SK-N-SH (cell line): ENCODE results near the gene AADAT. TPM values are rescaled to one million over a fixed set of nuclear protein-coding genes. Genes with fewer than 3 reads are reported as not detected.

Experiments used
- CTCF ChIA-PET: fragments of 300-600, 350-600 bp; formaldehyde crosslinking; extraction: SDS; loops from one replicate; lab custom pipeline; 2021; lab: Yijun Ruan, JAX
- POLR2A ChIA-PET: fragments of 350-600 bp; sonication (Branson Sonifier 250); formaldehyde crosslinking; extraction: SDS; loops from one replicate; lab custom pipeline; 2020; ENCODE audit warnings: antibody characterized with exemption, inconsistent platforms; lab: Yijun Ruan, JAX
- DNase-seq: peaks from one replicate; pipeline ENCODE4 v3.0.0; 2012
- H2AFZ ChIP-seq: fragments of 200-600 bp; sonication (generic); 2 replicates; pipeline ENCODE4 v1.8.1; 2016; ENCODE audit warnings: antibody characterized with exemption, mild to moderate bottlenecking, low read depth
- H3F3A ChIP-seq: fragments of 200-600 bp; sonication (generic); replicated peaks from 2 replicates; pipeline ENCODE3; 2016; ENCODE audit warnings: antibody characterized with exemption, mild to moderate bottlenecking; ENCODE audit not compliant: insufficient read depth
- H3K27ac ChIP-seq, 2 experiments: fragments of 200-500 bp in 1 of 2; fragments of 200-600 bp in 1 of 2; sonication (Bioruptor generic) in 1 of 2; sonication (generic), shearing (Covaris generic) in 1 of 2; 2 replicates each; pipeline versions ENCODE4 v1.5.1 to v1.6.1; 2014 to 2016; ENCODE audit warnings: low read depth in 2 of 2, inconsistent platforms in 1 of 2, low read length in 1 of 2, mild to moderate bottlenecking in 1 of 2, mixed read lengths in 1 of 2
- H3K27me3 ChIP-seq: fragments of 200-600 bp; sonication (generic), shearing (Covaris generic); 2 replicates; pipeline ENCODE4 v1.6.1; 2016; ENCODE audit warnings: mixed run types; ENCODE audit not compliant: insufficient read depth
- H3K36me3 ChIP-seq, 2 experiments: fragments of 200-500 bp in 1 of 2; fragments of 200-600 bp in 1 of 2; sonication (Bioruptor generic) in 1 of 2; sonication (generic) in 1 of 2; replicated peaks in 1 of 2; 2 replicates each; pipeline versions ENCODE3 to v1.5.1; 2014 to 2016; ENCODE audit warnings: low read length in 1 of 2, mild to moderate bottlenecking in 1 of 2; ENCODE audit not compliant: insufficient read depth in 2 of 2, control insufficient read depth in 1 of 2
- H3K4me1 ChIP-seq, 2 experiments: fragments of 200-500 bp in 1 of 2; fragments of 200-600 bp in 1 of 2; sonication (Bioruptor generic) in 1 of 2; sonication (generic), shearing (Covaris generic) in 1 of 2; 2 replicates each; pipeline versions ENCODE4 v1.5.1 to v1.6.1; 2014 to 2016; ENCODE audit warnings: low read depth in 1 of 2, low read length in 1 of 2, mixed run types in 1 of 2; ENCODE audit not compliant: insufficient read depth in 2 of 2, control insufficient read depth in 1 of 2
- H3K4me2 ChIP-seq: fragments of 200-600 bp; sonication (generic), shearing (Covaris generic); 2 replicates; pipeline ENCODE4 v1.6.1; 2017; ENCODE audit warnings: mixed run types
- H3K4me3 ChIP-seq, 2 experiments: fragments of 200-500 bp in 1 of 2; fragments of 200-600 bp in 1 of 2; sonication (Bioruptor generic) in 1 of 2; sonication (generic), shearing (Covaris generic) in 1 of 2; 2 replicates each; pipeline versions ENCODE4 v1.5.1 to v1.8.1; 2014 to 2016; ENCODE audit warnings: low read depth in 2 of 2, inconsistent platforms in 1 of 2, low read length in 1 of 2, mild to moderate bottlenecking in 1 of 2, mixed read lengths in 1 of 2, moderate library complexity in 1 of 2
- H3K79me2 ChIP-seq: fragments of 200-600 bp; sonication (generic); 2 replicates; pipeline ENCODE4 v1.8.1; 2017; ENCODE audit warnings: mild to moderate bottlenecking; ENCODE audit not compliant: insufficient read depth
- H3K9ac ChIP-seq: fragments of 200-600 bp; sonication (generic); 2 replicates; pipeline ENCODE4 v1.6.1; 2017; ENCODE audit warnings: mixed run types
- H3K9me2 ChIP-seq: fragments of 200-600 bp; sonication (generic); 2 replicates; pipeline ENCODE4 v1.6.1; 2017; ENCODE audit warnings: mixed run types
- H3K9me3 ChIP-seq: fragments of 200-600 bp; sonication (generic); 2 replicates; pipeline ENCODE4 v1.6.1; 2017; ENCODE audit warnings: mixed run types, mild to moderate bottlenecking, moderate library complexity
- H4K20me1 ChIP-seq: fragments of 200-600 bp; sonication (generic); 2 replicates; pipeline ENCODE4 v1.6.1; 2017; ENCODE audit warnings: mild to moderate bottlenecking, mixed run types; ENCODE audit not compliant: insufficient read depth
- CTCF ChIP-seq: fragments of 200-600 bp; sonication (generic); IDR thresholded peaks from 2 replicates; pipeline ENCODE4 v1.6.1; 2017; ENCODE audit warnings: antibody characterized with exemption, mild to moderate bottlenecking, moderate library complexity
- ELF1 ChIP-seq: IDR thresholded peaks from 2 replicates; pipeline ENCODE4 v1.4.0; 2012
- EP300 ChIP-seq, 2 experiments: IDR thresholded peaks; 2 replicates each; pipeline versions ENCODE4 v1.4.0 to v1.6.1; 2012; ENCODE audit warnings: borderline replicate concordance in 1 of 2, low read depth in 1 of 2, low read length in 1 of 2
- FOSL2 ChIP-seq: IDR thresholded peaks from 2 replicates; pipeline ENCODE4 v1.4.0; 2012; ENCODE audit warnings: low read depth, mild to moderate bottlenecking, moderate library complexity, borderline replicate concordance
- GABPA ChIP-seq: IDR thresholded peaks from 2 replicates; pipeline ENCODE4 v1.4.0; 2012; ENCODE audit warnings: low read depth, mild to moderate bottlenecking
- GATA2 ChIP-seq: sonication (generic); formaldehyde crosslinking; IDR thresholded peaks from 2 replicates; pipeline ENCODE4 v1.5.0; 2020; ENCODE audit warnings: mild to moderate bottlenecking, missing genetic modification reagents
- MXI1 ChIP-seq: IDR thresholded peaks from 2 replicates; pipeline ENCODE4 v1.6.1; 2012; ENCODE audit warnings: mild to moderate bottlenecking, low read depth, low read length, improper control_type of control experiment
- PBX3 ChIP-seq: IDR thresholded peaks from 2 replicates; pipeline ENCODE4; 2012
- POLR2AphosphoS5 ChIP-seq: IDR thresholded peaks from 2 replicates; pipeline ENCODE4 v1.6.1; 2012; ENCODE audit warnings: low read depth, low read length
- SMC3 ChIP-seq: IDR thresholded peaks from 2 replicates; pipeline ENCODE4 v1.6.1; 2012; ENCODE audit warnings: low read depth, low read length, improper control_type of control experiment
- USF1 ChIP-seq: IDR thresholded peaks from 2 replicates; pipeline ENCODE4 v1.4.0; 2012; ENCODE audit warnings: low read depth, borderline replicate concordance
- ZBTB33 ChIP-seq: IDR thresholded peaks from 2 replicates; pipeline ENCODE4 v1.4.0; 2012; ENCODE audit warnings: low read depth, borderline replicate concordance
- WGBS: methylation state at CpG from one replicate; pipeline ENCODE4 v1.1.6; 2017; ENCODE audit warnings: low lambda C conversion rate; 5-methylcytosine and 5-hydroxymethylcytosine counted together
- polyA plus RNA-seq, 3 experiments: library from polyadenylated mRNA; depleted of rRNA; stranded (reverse); fragments of >200 nt; gene quantifications; 2 replicates each; pipeline ENCODE4 v1.2.3, GENCODE V29; 2012

Gene AADAT
- polyA plus RNA-seq, 1 of the 3 experiments (the other 2 are of a cell fraction): 12.5 TPM

DNA sequence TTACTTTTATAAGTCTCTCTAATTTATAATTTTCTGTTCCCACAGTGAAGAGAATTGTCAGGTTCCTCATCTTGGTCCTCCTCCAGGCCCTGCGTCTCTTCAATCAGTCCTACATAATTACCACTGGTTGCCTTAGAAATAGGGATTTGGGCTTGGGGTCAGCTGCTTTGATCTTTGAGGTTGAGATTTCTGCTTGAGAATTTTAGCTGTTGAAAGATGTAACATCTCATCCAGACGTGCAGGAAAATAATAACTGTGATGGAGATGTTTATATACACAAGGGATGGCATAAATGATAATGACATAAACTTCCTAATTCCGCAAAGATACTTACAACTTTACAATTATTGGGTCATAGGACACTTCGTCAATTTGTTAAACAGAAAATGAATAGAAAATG, 30.3 kb downstream of the AADAT start:
- POLR2A ChIA-PET: no interaction called here
- CTCF ChIA-PET: interaction anchor here (1.0 to 1.3 kb wide), 2 partner anchors 22 to 32 kb away, joined by 3 read pairs; no protein-coding TSS in a partner anchor
- no peak for TF ChIP-seq MXI1
- H3K27me3 ChIP-seq: no peaks in the 10 kb centered on the region
- H2AFZ ChIP-seq: no peak overlapping the region
- no peak for DNase-seq
- H3K27ac ChIP-seq: no peak overlapping the region
- H3F3A ChIP-seq: peaks cover 6% of the 10 kb centered on the region
- no peaks in the 10 kb centered on the region for H4K20me1 ChIP-seq
- H3K9me3 ChIP-seq: no peaks in the 10 kb centered on the region
- no peaks in the 10 kb centered on the region for H3K9me2 ChIP-seq
- H3K79me2 ChIP-seq: no peaks in the 10 kb centered on the region
- H3K4me1 ChIP-seq: no peaks in the 10 kb centered on the region
- WGBS: 95% methylated on average over 4 of the region's 4 CpGs
- peaks cover 56 to 58% of the 10 kb centered on the region in 2 experiments for H3K36me3 ChIP-seq
- no peak overlapping the region for H3K9ac ChIP-seq
- H3K4me3 ChIP-seq: no peak overlapping the region
- H3K4me2 ChIP-seq: no peak overlapping the region

GRCh38 chr4:170058826-170059225, 30.9 kb downstream of the AADAT start:
- 90% methylated on average over 2 of the region's 2 CpGs for WGBS

DNA sequence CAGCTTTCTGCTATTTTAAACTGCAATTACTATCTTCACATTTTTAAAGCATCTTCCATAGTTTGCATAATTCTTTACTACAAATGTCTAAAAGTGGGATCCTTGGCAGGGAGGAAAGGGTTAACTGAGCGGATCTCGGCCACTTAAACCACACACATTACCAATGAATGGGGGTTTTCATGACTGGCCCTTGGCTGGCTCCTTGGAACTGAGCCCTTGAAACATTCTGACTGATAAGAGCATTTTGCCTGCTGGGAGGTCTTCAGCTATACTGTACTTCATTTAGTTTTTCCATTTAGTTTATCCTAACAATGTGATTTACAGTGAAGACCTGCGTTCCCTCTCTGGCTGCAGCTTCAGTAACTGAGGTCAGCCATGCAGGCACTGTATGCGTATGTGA, 31.9 kb downstream of the AADAT start:
- DNase-seq: no peak
- no peaks in the 10 kb centered on the region for H3K79me2 ChIP-seq
- H3K27me3 ChIP-seq: no peaks in the 10 kb centered on the region
- no peak overlapping the region for H3K4me2 ChIP-seq
- no peak overlapping the region for H2AFZ ChIP-seq
- no peak for TF ChIP-seq ZBTB33
- TF ChIP-seq GABPA: no peak
- no peak for TF ChIP-seq GATA2 (CRISPR knock-in tag)
- no peak for TF ChIP-seq MXI1
- no peak for TF ChIP-seq CTCF
- 99% methylated on average over 4 of the region's 4 CpGs for WGBS
- no peaks in the 10 kb centered on the region for H3K9me3 ChIP-seq
- POLR2A ChIA-PET: no interaction called here
- no peaks in the 10 kb centered on the region for H3K4me1 ChIP-seq
- H3K4me3 ChIP-seq: no peak overlapping the region
- CTCF ChIA-PET: interaction anchor here (0.8 to 1.9 kb wide), 3 partner anchors 9 to 566 kb away, joined by 3 to 5 read pairs (median 3); no protein-coding TSS in a partner anchor
- no peak overlapping the region for H3K9ac ChIP-seq
- H3K27ac ChIP-seq: no peak overlapping the region
- peaks cover 6% of the 10 kb centered on the region for H3F3A ChIP-seq
- H4K20me1 ChIP-seq: no peaks in the 10 kb centered on the region
- H3K9me2 ChIP-seq: no peaks in the 10 kb centered on the region
- peaks cover 42 to 49% of the 10 kb centered on the region in 2 experiments for H3K36me3 ChIP-seq

More at GRCh38 chr4:170058826-170059225, 30.9 kb downstream of the AADAT start:
- Histone ChIP-seq H3K9me3 (no peaks in the 10 kb centered on the region), H3K4me1 (no peaks in the 10 kb centered on the region), H2AFZ (no peak overlapping the region), H3K9me2 (no peaks in the 10 kb centered on the region), H3K79me2 (no peaks in the 10 kb centered on the region), H3K27ac (no peak overlapping the region), H3F3A (peaks cover 6% of the 10 kb centered on the region), H3K4me2 (no peak overlapping the region), H4K20me1 (no peaks in the 10 kb centered on the region), H3K27me3 (no peaks in the 10 kb centered on the region), H3K9ac (no peak overlapping the region), H3K36me3 (peaks cover 50 to 54% of the 10 kb centered on the region in 2 experiments), H3K4me3 (no peak overlapping the region)
- ChIA-PET POLR2A (no interaction called here), CTCF (interaction anchor here (1.0 to 1.3 kb wide), 3 partner anchors 22 to 567 kb away, joined by 3 read pairs; no protein-coding TSS in a partner anchor)
- DNase-seq: no peak
- TF ChIP-seq FOSL2: no peak
- no peak for TF ChIP-seq SMC3
- no peak for TF ChIP-seq USF1
- no peak for TF ChIP-seq EP300 (IDR thresholded peaks at IDR 0.05; ENCODE audit: borderline replicate concordance in 1 of 2, low read depth in 1 of 2, low read length in 1 of 2)
- TF ChIP-seq PBX3: no peak
- TF ChIP-seq POLR2AphosphoS5: no peak
- no peak for TF ChIP-seq ELF1
- TF ChIP-seq GATA2 (CRISPR knock-in tag): no peak
